HG03108 (cell line): Measurements from ENCODE around the gene DOLPP1.

Experiments used
- ATAC-seq: cut with Tn5 transposase; IDR thresholded peaks from one replicate; pipeline ENCODE4 v1.9.1; 2021; ENCODE audit warnings: moderate library complexity; ENCODE audit not compliant: unreplicated experiment

The DOLPP1 gene

DNA sequence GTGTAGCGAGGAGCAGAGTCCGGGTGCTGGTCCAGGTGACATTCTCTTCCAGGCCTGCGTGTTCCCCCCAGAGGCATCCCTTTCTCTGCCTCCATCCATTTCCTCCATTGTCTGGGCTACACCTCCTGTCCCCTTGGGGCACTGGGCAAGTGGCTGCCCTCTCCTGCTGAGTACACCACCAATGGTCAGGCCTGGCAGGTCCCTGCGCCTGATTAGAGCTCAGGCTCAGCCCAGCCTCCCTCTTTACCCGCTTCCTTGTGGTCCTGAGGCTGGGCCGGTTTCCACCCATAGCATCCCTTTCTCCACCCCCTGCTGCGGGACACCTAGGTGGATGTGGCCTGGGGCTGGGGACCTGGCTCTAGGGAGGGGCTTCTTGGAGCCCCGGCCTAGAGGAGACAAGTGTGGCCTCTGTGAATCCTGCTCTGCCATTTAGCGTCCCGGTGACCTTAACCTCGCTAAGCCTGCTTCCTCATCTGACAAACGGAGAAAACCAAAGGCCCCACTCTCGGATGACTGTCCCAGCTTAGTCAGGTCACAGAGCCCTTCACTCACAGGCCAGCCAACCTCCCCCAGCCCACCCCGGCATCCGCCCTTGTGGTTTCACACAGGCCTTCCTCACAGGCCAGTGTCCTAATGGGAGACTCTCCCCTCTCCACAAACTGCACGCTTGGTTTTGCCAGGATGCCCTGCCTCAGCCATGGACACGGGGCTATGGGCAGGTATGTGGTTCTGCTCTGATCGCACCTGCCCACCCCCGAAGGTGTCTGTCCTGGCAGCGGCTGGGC lies 12.9 kb downstream of the DOLPP1 start:
- no peak for ATAC-seq

DNA sequence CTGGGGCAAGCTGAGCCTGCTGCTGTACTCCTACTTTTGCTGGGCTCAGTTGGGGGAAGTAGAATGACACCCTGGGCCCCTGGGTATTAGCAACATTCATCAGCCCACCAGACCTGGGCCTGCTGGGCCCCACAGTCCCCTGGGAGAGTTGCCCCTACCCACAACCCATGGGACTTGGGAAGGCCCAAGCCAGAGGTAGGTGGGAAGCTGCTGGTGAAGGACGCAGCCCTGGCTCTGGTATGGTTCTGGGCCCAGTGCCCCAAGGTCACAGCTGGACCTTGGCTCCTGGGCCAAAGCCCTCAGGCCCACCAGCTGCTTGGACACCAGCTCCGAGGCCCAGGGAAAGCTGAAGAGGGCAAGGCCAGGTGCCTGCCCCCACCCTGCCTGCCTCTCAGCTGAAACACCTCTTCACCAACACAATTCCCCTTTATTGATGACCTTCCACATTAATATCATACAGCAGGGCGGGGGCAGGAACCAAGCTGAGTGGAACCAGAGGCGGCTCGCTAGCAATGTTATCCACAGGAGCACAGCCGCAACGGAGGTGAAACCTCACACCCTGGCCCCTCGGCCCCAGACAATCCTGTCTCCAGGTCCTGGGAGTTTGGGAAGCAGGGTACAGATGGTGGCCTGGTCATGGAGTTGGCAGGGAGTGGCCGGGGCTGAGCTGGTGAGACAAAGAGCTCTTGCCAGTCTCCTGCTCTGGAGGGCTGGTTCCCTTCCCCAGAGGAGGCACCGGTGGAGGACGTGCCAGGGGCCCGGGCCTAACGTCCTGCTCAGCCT lies 13.7 kb downstream of the DOLPP1 start:
- ATAC-seq, result no peak

DNA sequence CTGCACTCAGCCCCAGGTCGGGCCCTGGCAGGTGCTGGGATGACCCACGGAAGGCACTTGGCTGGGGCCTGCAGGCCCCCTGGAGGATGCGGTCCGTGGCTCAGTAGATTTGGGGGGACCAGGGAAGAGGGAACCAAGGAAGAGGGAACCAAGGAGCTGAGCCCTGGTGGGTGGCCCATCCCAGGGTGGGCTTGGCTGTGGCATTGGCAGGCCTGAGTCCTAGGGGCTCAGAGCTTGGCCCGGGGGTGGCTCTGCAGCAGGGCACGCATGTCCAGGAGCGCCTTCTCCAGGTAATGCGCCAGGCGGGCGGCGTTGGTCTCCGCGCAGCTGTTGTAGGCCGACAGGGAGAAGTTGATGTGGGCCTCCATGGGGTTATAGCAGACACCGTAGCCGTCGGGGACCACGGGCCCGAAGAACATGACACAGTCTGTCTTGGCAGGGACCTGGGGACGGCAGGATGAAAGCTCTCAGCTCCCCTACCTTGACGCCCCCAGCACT lies 14.3 kb downstream of the DOLPP1 start:
- no peak for ATAC-seq

DNA sequence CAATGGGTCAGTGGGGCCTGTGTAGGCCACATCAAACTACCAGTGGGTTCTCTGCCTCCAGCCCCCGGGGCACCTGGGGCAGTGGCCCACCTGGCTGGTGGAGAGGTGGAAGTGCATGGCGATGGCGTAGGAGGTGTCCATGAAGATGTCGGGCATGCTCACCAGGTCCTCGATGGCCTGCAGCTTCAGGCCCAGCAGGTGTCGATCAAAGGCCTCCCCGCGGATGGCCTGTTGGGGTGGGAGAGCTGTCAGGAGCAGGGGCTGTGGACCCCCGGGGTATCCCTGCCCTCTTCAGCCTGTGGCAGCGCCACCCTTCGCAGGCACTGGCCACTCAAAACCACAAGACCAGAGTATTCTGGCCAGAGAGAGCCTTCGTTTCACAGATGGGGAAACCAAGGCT lies 15.0 kb downstream of the DOLPP1 start:
- ATAC-seq, result no peak

GRCh38 chr9:129097671-129098306 lies 16.9 kb downstream of the DOLPP1 start:
- ATAC-seq, result no peak

- no peak for ATAC-seq
Measured at GRCh38 chr9:129098328-129098727, 17.4 kb downstream of the DOLPP1 start.

GRCh38 chr9:129100383-129101169 lies 19.7 kb downstream of the DOLPP1 start:
- ATAC-seq, result no peak

DNA sequence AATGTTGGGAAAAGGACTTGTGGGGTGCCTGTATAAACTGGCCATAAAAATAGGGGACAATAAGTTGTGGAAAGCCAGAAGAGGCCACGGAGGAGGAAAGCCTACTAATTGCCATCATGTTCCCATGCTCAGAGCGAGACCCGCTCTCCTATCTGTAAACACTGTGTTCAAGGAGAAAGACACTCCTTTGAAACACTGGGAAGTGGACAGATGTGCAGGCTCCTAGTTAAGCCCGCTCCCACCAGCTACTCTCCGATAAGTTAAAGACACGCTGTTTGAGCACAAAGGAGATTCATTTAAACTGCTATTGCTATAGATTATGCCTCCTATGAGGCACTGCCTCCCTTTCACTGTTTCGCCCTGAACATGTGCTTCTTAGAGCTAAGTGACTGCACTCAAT lies 20.4 kb downstream of the DOLPP1 start:
- no peak for ATAC-seq

DNA sequence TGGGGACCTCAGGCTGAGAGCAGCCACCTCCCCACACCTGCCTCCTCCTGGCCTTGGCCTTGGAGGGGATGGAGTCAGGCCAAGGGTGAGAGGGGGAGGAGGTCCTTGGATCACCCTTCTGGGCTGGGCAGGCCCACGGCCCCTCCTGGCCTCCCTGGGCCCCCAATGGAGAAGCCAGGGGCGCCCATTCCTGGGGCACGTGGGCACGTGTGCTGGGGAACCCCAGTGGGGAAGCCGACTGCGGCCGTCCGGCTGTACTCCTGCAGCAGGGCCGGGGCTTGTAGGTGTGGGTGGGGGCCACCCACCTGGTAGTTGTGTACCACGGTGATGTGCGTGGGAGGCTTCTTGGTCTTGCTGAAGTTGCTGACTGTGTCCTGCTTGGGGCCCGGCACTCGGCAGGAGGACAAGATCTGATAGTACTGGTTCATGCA lies 21.2 kb downstream of the DOLPP1 start:
- ATAC-seq, result no peak

DNA sequence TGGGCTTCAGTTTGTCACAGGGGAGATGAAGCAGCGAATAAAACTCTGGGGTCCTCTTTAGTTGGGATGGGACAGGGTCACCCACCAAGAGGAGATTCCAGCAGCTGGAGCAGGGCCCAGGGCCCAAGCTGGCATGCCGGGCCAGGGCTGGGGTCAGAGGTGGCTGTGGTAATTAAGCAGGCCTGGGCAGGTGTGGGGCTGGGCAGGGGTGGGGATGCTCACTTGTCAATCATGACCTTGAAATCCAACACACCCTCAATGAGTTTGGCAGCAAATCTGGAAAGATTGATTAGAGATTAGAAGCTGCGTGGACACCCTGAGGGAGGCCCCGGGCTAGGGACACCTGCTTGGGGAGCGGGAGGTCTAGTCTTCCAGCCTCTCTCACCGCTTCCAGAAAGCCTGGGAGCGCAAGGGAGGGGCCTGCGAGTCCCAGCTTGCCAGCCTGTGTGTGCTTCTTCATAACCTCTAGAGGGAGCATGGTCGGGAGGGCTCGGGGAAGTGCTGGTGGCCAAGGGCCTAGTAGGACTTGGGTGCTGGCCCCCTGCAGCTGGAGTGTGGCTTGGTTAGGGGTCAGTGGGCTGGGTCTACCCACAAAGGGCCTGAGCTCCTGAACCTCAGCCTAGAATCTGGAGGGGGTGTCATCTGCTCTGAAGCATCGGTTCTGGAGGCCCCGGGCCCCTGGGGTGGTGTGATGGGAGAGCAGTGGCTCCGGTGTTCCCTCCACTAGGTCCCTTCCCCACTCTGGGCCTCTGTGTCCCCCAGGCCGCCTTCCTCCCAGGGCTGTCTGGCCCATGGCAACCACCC lies 22.1 kb downstream of the DOLPP1 start:
- no peak for ATAC-seq

DNA sequence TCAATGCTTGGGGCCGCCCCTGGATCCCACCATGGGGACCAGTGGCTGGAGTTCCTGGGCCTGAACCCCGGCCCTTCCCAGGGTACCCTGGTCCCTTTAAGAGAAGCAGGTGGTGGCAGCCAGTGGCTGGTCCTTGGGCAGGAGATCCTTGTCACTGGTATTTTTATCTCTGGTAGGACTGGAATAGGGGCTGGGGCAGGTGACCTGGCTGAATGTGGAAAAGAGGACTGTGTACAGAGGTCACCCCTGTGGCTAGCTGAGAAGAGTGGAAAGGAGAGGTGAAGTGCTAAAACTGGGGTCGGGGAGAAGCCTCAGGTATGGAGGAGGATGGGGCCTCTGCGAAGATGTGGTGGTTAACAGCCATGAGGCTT lies 22.7 kb downstream of the DOLPP1 start:
- no peak for ATAC-seq

- ATAC-seq, result no peak
Measured at GRCh38 chr9:129104051-129104450, 23.1 kb downstream of the DOLPP1 start.

DNA sequence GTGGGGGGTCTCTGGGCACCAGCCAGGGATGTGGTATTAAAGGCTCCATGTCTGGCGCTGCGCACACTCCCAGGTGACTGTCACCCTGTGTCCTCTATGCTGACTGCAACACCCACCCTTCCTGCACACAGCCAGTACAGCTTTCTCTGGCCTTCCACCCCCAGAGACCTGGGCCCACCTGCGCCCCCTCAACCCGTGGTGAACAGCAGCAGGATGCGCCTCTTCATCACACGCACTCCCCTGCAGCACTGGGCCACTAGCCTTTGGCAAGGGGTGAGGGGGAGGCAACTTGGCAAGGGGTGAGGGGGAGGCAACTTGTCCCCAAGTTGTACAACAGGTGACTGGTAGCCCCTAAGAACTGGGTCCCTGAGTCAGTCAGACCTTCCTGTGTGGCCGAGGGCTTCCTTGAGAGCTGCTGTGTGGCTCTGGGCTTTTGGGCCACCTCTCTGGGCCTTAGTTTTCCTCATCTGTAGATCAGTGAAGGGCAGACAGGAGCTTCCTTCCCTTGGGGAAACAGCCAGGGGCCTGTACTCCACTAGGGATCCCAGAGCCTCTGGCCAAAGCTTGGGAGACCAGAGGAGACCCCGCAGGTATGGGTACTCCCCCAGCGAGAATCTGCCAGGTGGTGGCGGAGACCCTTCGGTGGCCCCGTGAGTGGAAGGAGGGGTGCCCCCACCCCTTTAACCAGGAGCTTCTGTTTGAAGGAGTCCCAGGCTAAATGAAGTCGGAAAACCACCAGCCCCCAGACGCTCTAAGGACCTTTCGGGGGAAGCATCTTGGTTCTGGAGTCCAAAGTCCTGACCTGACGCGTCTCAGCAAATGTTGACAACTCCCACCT lies 25.2 kb downstream of the DOLPP1 start:
- no peak for ATAC-seq

DNA sequence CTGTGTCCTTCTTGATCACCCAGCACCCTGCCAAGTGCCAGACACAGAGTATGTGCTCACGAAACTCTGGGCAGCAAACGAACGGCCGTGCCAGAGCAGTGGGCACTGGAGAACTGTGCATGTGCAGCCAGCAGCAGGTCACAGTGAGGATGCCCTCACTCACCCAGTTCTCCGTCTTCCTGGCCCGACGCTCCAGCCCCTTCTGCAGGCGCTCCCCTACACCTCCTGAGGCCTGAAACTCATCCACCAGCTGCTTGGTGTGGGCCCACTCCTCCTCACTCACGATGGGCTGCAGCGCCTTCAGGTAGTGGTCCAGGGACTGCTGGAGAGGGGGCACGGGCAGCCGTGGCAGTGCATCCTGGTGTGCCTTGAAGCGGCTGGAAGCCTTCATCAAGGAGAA lies 26.7 kb downstream of the DOLPP1 start:
- no peak for ATAC-seq

DNA sequence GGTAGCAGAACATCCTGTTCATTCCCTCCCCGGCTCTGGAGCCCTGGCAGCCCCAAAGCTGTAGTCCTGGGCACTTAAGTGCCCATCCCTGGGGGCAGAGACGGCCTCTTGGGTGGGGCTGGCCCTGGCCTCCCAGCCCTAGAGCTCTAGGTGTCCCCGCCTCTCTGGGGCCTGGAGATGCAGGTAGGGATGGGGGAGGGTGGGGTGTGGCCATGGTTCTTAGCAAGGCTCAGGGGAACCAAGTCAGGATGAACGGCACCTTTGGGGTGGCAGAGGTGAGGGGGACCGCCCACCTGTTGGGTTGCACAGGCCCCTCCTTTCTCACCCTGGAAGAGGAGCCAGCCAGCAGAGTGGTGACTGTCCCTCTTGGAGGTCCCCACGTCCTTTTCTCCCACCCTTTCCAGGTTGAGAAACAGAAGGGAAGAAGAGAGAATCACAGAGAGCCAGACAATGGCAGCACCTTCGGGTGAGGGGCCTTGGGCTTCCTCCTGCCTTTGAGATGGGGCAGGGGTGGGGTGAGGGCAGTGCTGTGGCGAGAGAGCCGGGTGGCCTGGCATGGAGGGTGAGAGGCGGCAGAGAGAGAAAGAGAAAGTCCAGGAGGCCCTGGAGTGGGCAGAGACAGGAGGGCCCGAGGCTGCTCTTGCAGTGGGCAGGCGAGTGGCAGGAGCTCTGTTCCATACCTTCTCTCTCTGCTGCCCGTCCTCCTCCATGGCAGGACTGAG lies 27.3 kb downstream of the DOLPP1 start:
- no peak for ATAC-seq

DNA sequence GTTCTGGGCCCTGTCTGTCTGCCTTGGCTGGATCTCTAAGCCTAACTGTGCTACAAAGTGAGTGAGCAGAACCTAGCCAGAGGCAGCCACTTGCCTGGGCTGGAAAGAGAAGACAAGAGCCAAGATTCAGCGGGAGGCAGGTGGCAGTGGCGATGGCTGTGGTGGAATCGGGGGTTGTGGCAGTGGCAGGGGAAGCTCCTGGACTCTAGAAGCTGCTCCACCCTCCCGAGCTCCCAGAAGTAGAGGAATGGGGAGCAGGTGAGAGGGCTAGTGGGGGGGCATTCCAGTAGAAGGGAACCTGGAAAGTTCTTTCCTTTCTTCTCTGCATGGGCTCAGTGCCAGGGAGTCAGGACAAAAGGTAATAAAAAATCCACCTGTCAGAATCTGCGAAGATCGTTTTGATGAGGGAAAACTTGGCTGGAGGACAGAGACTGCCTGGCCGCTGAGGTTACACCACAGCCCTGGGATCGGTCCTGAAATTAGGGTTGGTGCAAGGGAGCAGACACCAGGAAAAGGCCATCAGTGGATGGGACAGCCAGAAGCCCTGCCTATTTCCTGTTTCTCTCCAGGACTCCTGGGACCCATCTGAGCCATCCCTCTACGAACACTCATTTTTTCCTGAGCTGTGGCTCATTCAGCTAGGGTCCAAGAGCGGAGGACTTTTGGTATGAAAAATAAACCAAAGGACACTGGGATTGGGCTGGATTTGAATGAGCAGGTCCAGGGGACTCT lies 28.1 kb downstream of the DOLPP1 start:
- no peak for ATAC-seq

GRCh38 chr9:129109537-129109903 lies 28.6 kb downstream of the DOLPP1 start:
- no peak for ATAC-seq
